LoVo (cell line): ENCODE results near the gene EHD1.
A peak's percentile ranks its signal among the peaks of the same experiment; 100 is the strongest.

Source experiments
- DNase-seq: peaks from one replicate; pipeline ENCODE4 v3.0.0-alpha.2; 2016; ENCODE audit warnings: low spot score

The EHD1 gene

DNA sequence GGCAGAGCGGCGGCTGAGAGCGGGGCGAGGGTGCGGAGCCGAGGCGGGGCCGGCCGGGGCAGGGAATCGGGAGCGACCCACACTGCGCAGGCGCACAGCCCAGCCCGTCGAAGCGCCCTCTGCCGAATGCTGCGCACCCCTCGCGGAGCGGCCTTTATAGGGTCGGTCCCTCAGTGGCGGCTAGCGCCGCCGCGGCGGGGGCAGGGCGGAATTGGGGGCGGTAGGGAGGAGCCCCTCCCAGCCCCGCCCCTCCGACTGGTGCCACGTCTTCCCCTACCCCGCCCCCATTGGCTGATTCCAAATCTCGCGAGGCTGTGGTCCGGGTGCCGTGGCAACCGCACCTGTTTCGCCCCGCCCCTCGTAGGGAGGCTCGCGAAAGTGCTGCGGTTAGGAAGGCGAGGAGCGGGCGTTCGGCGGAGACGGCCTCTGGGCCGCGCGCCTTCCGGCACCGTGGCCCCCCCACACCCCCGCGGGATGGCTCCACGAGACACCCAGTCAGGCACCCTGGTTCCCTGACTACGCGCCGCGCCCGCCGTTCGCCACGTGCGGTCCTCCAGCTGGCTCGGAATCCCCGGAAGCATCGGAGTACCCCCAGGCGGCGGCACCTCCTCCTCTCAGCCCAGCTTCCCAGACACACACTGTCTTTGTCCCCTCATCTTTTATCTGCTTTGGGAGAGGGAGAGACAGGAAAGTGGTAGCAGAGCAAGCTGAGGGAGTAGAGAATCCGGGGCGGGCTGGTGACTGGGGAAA, at the start of gene EHD1:
Gene EHD1, minus strand, starts transcription at position 128 of the 750 bp plus-strand sequence. CDS start 157 bp downstream, outside the sequence.
- DNase-seq, result peak; percentile 99

GRCh38 chr11:64926689-64927088, 48.3 kb upstream of the EHD1 start:
- DNase-seq, result no peak

GRCh38 chr11:64925536-64926436, 47.4 kb upstream of the EHD1 start:
- no peak for DNase-seq

GRCh38 chr11:64924910-64925284, 46.5 kb upstream of the EHD1 start:
- no peak for DNase-seq

GRCh38 chr11:64923944-64924909, 45.8 kb upstream of the EHD1 start, which contains the start of gene PPP2R5B:
PPP2R5B (plus strand) TSS chr11:64924689; CDS start chr11:64925735, 1,046 bp downstream.
- peak; percentile 89 for DNase-seq

- DNase-seq, result no peak
Measured at GRCh38 chr11:64923151-64923661, 44.8 kb upstream of the EHD1 start.

- no peak for DNase-seq
Measured at GRCh38 chr11:64921384-64921783, 43.0 kb upstream of the EHD1 start.

DNA sequence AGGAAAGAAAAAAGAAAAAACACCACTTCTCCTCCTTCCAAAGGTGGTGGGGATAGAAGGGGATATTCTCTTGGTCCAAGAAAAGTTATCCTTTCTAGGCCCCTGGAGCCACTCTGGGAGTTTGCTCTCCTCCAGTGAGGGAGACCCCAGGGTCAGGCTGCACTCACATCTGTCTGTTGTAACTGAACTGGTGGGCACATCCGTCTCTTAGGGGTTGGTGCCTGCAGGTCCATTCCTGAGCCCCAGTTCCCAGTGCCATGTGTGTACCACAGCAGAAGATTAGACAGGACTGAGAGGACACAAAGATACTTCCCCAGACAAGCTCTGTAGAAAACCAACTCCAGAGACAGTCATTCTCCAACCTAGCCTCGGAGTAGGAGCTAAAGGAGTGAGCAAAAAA, 41.7 kb upstream of the EHD1 start:
- DNase-seq, result no peak

DNA sequence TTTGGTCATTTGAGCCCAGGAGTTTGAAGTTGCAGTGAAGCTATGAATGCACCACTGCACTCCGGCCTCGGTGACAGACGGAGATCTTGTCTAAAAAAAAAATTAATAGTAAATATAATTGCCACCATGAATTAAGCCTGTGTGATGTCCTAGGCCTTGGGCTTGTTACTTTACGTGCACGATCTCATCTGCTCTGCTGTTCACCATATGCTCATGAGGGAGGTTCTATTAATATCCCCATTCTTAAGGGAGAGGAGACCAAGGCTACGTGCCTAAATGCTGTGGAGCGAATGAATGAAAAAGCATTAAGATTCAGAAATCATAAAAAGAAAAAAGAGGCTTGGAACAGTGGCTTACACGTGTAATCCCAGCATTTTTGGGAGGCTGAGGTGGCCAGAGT, 41.2 kb upstream of the EHD1 start:
- no peak for DNase-seq

DNA sequence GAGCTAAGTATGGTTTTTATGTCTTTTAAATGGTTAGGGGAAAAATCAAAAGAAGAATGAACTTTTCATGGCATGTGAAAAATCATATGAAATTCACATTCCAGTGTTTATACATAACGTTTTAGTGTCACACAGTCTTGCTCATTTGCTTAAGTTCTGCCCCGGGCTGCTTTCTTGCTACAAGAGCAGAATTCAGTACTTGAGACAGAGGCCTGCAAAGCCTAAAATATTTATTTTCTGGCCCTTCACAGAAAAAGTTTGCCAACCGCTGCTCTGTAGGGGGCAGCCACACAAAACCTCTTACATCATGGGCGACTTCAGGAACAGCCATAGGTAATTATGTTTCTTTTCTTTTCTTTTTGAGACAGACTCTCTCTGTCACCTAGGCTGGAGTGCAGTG, 39.6 kb upstream of the EHD1 start:
- peak; percentile 6 for DNase-seq

DNA sequence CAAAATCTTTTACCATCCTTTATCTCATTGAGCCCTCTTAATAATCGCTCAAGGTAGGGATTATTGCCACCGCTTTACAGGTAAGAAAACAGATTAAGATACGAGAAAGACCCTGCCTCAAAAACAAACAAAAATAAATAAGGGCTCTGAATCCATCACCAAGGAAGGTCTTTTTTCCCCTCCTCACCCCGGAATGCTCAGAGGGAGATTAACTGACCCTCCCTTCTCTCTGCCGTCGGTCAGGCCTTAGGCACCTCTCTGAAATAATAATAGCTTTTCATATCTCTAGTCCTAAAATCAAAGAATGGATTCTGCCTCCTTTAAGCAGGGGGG, 39.2 kb upstream of the EHD1 start:
- no peak for DNase-seq

- peak; percentile 98 for DNase-seq
Measured at GRCh38 chr11:64916775-64917662, 38.6 kb upstream of the EHD1 start, which contains the start of gene ATG2A. ATG2A (minus strand) TSS chr11:64917209; CDS start chr11:64917135, 74 bp downstream.

GRCh38 chr11:64916040-64916774, 37.8 kb upstream of the EHD1 start:
- peak; percentile 59 for DNase-seq

DNA sequence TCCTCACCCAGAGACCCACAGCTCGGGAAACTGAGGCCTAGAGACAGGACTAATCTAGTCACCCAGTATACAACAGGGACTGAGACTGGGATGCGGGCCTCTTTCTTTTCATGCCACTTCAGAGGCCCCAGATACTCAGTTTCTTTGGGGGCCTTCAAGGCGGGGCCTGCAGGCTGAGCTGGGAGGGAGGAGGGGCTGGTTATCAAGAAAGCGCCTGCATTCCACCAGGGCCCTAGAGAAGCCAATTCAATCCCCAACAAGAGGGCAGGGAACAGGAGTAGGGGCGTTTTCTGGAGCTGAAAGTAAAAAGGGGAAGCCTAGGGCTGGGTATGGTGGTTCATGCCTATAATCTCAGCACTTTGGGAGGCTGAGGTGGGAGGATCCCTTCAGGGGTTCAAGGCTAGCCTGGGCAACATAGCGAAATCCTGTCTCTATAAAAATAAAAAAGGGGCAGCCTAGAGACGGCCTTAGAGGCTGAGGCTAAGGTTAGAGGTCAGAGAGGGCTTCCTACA, 37.0 kb upstream of the EHD1 start:
- no peak for DNase-seq

GRCh38 chr11:64914123-64914522, 35.7 kb upstream of the EHD1 start:
- no peak for DNase-seq

GRCh38 chr11:64913171-64913727, 34.8 kb upstream of the EHD1 start:
- no peak for DNase-seq

GRCh38 chr11:64911689-64912088, 33.3 kb upstream of the EHD1 start:
- DNase-seq, result no peak

DNA sequence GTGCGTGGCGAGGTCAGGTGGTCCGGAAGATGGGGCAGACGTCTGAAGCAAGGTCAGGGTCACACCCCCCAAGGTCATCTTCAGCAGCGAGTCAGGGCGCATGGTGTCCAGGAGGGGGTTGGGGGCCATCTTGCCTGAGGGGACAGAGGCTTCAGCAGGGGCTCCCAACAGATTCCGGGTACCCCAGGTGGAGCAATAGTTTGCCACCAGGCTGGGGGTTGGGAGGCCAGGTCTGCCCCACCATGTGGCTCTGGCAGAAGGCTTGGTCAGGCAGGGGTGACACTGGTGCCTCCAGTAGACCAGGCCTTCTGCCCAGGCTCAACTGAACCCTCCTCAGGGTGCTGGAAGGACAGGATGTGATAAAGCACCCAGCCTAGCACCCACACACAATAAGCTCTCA, 32.7 kb upstream of the EHD1 start:
- DNase-seq, result no peak

GRCh38 chr11:64910451-64911093, 32.2 kb upstream of the EHD1 start:
- DNase-seq, result no peak
